NCI-H2196 (cell line): Measurements from ENCODE around the gene IQGAP1.
"Not testable (repeated sequence)": the region's sequence is repeated elsewhere in the genome, so short reads cannot be mapped to it uniquely, and the experiment has no call there.

Source experiments
- DNase-seq: peaks from one replicate; lab custom pipeline; 2025; ENCODE audit not compliant: unreplicated experiment; lab: John Stamatoyannopoulos, UW

Gene IQGAP1

DNA sequence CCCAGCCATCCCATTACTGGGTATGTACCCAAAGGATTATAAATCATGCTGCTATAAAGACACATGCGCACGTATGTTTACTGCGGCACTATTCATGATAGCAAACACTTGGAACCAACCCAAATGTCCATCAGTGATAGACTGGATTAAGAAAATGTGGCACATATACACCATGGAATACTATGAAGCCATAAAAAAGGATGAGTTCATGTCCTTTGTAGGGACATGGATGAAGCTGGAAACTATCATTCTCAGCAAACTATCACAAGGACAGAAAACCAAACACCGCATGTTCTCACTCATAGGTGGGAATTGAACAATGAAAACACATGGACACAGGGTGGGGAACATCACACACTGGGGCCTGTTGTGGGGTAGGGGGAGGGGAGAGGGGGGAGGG is 22.3 kb downstream of the IQGAP1 start:
- DNase-seq, result not testable (repeated sequence)

DNA sequence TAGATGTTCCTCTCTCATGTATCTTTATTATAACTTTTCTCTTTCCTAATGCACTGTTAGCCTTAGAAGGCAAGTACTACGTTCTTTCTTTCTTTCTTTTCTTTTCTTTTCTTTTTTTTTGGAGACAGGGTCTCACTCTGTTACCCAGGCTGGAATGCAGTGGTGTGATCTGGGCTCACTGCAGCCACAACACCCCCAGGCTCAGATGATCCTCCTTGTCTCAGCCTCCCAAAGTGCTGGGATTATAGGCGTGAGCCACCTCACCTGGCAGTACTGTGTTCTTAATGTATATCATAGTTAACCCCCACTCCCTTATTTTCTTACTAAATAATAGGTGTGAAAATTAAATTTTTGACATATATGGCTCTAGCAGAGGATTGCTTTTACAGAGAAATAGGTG is 23.1 kb downstream of the IQGAP1 start:
- no peak for DNase-seq

DNA sequence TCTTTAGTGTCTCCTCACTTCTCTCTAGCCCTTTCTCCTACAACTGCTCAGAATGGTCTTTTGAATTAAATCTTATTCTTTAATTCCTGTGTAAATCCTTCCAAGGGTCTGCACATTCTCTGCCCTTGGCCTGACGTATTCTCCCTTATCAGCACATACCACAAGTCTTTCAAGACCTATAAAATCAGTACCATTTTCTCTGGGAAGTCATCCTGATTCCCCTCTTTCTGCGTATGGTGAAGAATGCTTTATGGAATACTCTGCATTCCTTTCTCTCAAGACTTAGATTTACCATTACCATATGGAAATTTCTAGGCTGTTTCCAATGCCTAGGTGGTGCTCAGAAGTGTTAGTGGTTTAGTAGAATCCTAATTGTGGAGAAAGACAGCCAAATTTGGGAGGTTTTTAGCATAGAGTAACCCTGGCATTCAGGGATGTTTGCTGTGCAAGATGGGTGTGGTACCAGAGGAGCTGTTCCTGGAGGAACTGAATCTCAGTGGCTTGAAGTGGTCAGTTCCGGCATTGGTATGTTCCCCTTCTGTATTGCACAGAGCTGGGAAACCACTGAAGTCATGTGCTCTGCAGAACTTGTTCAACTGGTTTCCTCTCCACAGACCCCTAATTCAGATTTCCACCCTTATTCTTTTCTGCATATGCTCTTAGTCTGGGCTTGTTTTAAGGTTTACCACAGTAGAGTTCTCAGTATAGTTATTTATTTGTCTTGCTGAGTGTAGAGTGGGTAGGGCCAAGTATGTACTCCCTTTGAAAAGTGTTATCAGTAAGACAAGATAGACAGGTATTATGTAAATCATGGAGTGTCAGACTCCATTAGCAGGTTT is 24.5 kb downstream of the IQGAP1 start:
- peak; percentile 41 for DNase-seq

DNA sequence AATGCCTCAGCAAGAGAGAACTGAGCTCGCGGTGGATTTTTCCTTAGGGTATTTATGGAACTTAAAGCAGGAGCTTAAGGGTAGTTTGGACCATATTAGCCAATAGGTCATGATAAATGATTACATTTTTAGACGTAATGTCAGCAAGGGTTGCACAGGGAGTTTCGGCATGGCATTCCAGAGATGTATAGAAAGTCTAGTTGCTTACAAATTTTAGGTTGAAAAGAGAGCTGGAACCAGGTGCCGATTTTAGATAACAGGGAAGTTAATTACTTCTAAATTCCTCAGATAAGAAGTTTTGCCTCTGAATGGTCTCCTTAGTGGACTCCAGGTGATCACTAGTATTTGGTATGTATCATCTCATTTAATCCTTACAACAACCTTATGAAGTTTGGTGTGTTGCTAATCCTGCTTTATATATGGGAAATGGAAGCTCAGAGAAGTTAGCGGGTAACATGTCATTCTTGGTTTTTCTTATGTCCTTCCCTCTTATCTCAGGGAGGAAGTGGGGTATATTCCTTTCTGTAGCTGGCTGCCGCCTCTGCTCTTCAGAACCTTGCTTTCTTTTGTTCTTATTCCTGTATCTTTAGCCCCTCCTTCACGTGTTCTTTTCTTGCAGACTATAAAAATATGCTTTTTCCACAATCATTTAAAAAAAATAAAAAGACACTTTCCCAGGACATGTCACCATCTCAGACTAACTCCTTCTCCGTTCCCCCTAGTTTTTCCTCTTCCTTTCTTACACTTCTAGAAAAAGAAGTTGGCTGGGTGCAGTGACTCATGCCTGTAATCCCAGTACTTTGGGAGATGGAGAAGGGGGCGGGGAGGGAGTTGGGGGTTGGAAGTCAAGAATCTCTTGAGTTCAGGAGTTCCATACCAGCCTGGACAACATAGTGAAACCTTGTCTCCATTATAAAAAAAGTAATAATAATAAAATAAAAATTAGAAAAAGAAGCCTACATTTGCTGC is 25.7 kb downstream of the IQGAP1 start:
- DNase-seq, result no peak

DNA sequence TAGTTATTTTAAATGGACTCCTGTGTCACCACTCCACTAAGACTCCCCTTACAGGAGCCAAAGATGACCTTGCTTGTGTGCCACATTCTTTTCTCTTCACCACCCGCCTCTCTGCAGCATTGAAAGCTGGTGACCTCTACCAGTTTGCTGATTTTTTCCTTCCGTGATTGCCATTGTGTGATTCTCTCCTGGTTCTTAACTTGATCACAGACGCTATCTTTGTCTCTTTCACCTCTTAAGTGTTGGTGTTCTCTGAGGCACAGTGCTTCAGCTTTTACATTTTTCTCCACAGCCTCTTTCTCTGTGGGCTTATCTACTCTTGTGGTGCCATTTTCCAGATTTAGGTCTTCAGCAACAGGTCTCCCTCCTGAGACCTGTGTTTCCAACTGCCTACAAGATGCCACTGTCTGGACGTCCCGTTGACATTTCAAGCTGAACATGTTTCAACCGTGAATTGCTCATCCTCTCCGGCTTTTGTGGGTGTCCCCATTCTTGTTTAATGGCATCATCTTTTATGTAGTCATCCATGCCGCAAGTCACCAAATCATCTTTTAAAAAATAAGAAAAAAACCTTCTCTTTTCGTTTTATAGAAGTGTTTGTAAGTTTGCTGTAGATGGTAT is 26.5 kb downstream of the IQGAP1 start:
- DNase-seq, result no peak

DNA sequence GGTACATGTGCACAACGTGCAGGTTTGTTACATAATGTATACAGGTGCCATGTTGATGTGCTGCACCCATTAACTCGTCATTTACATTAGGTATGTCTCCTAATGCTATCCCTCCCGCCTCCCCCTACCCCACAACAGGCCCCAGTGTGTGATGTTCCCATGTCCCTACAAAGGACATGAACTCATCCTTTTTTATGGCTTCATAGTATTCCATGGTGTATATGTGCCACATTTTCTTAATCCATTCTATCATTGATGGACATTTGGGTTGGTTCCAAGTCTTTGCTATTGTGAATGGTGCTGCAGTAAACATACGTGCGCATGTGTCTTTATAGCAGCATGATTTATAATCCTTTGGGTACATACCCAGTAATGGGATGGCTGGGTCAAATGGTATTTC is 28.0 kb downstream of the IQGAP1 start:
- DNase-seq, result not testable (repeated sequence)

DNA sequence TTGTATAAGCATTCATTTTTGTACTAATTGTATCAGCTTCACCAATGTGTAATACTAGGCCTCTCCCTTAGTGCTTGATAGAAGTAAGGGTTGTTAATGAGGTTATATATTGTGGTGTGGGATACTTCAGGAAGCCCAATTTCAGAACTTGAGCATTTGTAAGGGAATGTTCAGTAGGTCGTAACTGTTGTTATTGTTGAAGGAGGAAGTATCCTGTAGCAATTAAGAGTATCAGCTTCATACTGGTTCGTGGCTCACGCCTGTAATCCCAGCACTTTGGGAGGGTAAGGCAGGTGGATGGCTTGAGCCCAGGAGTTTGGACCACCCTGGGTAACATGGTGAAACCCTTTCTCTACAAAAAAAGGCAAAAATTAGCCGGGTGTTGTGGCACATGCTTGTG is 30.6 kb downstream of the IQGAP1 start:
- DNase-seq, result no peak

DNA sequence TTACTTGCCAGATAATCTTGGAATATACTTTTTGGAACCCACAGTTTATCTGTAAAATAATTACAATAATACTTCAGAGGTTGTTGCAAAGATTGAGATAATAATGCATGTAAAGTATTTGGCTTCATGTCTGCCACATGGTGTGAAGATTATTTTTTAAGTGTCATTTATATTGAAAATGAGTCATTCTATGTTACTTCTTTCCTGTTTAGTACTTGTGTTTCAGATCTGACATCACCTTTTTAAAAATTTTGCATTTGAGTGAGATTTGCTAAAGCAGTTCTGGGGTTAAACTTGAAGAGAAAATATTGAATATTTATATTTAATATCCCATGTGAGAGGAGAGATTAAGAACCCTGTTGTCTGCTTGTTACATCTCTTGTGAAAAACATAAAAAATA is 31.2 kb downstream of the IQGAP1 start:
- no peak for DNase-seq

DNA sequence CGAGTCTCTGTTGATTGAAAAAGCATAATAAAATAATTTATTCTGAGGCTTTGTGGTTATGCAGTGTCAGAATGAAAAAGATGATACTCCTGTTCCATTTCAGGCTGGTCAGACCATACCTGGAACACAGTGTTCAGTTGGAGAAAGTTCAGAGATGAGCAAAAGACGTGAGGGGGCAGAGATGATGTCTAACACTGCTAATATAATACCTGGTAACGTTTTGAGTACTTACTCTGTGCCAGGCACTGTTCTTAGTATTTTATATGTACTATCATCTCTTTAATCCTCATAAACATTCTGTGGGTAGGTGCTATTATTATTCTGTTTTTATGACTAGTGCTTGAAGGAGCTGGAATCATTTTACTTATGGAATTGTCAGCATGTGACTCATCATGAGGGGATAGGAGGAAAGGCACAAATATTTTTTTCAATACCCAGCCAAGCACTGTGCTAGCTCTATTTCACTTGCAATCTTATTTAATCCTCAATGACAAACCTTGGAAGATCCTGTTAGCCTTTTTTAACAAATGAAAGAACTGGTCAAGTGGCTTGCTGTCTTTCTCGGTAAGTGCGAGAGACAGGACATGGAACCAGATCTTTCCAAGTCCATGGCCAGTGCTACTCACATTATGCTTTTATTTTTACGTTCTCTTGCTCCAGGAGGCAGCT is 31.8 kb downstream of the IQGAP1 start:
- DNase-seq, result no peak

DNA sequence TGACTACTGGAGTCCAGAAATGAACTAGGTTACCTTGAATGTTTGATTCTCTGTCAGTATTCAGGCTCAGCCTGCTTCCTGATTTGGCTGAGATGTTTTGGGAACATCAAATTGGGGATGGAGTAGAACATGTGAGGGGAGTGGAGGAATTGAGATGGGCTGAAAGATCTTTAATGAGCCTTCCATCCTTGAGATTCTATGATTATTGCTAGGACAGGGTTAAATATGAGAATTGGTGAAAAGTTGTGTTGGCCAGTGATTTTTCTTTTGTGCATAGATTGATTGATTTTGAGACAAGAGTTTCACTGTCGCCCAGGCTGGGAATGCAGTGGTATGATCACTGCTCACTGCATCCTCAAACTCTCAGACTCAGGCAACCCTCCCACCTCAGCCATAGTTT is 32.4 kb downstream of the IQGAP1 start:
- no peak for DNase-seq

DNA sequence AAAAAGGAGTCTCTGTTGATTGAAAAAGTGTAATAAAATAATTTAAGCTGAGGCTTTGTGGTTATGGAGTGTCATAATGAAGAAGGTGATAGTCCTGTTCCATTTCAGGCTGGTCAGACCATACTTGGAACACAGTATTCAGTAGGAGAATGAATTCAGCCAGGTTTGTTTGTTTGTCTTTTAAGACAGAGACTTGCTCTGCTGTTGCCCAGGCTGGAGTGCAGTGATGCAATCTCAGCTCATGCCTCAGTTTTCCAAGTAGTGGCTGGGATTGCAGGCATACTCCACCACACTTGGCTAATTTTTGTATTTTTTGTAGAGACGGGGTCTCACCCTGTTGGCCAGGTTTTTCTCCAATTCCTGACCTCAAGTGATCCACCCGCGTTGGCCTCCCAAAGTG is 33.5 kb downstream of the IQGAP1 start:
- no peak for DNase-seq

DNA sequence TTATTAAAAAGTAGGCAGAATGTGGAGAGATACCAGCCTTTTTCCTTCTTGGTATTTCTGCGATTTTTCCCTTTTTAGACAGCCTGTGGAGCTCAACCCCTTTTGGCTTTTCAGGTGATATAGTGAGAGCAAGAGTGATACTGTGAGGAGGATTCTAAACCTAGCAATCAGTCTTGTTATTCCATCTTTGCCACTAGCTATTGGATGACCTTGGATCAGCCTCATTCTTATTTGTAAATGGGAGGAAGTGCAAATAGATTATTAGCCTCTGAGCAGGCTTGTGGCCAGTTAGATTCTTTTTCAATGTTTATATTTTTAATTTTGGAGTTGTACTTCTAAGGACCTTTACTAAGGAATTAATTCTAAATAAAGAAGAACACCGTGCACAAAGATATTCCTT is 34.0 kb downstream of the IQGAP1 start:
- no peak for DNase-seq

DNA sequence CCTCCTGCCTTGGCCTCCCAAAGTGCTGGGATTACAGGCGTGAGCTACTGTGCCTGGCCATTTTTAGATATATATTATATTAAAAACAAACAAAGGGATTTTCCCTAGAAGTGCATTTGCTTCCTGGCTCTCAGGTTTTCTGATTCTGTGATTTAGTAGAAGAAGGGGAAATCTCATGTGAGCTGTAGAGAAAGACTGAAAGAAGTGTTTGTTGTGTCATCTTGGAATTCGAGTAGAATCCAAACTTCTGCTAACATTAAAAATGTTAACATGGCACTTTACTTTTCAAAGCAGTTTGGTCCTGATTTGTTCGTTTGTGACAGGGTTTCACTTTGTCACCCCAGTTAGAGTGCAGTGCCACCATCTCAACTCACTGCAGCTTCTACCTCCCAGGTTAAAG is 34.9 kb downstream of the IQGAP1 start:
- DNase-seq, result no peak

DNA sequence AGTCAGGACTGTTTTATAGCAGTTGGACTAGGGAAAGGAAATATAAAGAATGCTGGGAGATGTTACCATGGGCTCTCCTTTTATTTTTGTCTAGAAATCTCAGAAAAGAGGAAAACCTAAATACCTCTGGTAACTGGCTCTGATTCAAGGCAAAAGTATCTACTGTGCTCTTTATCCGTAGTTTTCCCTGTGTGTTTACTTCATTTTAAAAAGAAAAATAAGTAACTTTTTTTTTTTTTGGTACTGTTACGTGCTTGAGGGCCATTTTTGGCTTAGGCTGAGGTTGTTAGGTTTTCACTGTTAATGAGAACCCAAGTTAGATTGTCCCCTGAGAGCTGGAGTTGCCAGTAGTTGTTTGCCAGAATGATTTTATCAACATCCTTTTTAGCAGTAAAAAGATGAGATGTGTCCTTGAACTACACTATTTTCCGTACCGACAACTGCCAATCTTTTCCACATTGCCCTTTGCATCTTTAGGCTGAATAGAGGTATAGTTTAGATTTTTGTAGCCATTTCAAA is 35.8 kb downstream of the IQGAP1 start:
- DNase-seq, result no peak

DNA sequence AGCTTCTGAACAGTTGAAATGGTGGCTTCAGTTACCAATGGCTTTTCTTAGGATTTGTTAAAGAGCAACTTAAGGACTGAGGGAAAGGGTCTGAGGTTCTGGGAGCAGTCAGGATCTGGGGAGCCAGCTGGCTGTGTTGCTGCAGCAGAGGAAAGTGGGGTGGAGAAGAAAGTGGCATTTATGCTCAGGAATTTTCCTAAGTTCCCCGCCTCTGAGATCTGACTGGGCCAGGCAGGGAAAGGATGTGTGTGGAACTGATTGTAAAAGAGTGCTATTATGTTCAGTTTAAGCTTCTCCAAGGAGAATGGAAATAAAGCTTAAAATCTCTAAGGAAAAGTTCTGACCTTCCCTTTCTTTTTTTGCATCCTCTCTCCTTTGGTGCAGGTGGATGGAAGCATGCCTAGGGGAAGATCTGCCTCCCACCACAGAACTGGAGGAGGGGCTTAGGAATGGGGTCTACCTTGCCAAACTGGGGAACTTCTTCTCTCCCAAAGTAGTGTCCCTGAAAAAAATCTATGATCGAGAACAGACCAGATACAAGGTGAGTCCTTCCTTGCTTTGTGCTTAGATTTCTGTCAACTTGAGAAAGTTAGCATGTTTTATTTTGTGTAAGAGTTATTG is 37.8 kb downstream of the IQGAP1 start:
- DNase-seq, result no peak

DNA sequence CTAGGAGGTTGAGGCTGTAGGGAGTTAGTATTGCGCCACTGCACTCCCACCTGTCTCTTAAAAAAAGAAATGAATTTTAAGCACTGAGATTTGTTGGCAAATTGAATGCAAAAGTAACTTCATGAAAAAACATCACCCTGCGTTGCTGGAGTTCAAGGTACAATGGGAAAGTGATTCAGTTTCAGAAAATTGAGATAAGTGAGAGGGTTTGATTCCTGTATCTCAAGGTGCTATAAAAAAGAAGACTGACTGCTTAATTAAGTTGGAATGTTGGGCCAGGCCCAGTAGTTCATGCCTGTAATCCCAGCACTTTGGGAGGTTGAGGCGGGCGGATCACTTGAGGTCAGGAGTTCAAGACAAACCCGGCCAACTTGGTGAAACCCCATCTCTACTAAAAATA is 39.1 kb downstream of the IQGAP1 start:
- DNase-seq, result no peak

DNA sequence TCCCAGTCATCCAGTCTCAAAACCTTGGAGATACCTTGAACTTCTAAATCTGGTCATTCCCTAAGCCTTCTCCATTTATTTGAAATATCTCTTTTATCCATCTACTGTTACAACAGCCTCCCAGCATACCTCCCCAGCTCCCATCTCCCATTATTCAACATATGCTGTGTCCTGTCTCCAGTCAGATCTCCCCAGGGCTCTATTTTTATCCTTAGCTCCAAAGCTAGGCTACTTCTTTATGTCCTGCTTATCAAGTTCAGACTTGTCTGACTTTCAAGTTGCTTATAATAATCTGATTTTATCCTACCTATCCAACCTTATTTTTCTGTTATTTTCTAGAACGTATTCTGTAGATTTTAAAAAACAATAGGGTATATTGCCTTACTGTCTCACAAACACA is 44.2 kb downstream of the IQGAP1 start:
- no peak for DNase-seq

DNA sequence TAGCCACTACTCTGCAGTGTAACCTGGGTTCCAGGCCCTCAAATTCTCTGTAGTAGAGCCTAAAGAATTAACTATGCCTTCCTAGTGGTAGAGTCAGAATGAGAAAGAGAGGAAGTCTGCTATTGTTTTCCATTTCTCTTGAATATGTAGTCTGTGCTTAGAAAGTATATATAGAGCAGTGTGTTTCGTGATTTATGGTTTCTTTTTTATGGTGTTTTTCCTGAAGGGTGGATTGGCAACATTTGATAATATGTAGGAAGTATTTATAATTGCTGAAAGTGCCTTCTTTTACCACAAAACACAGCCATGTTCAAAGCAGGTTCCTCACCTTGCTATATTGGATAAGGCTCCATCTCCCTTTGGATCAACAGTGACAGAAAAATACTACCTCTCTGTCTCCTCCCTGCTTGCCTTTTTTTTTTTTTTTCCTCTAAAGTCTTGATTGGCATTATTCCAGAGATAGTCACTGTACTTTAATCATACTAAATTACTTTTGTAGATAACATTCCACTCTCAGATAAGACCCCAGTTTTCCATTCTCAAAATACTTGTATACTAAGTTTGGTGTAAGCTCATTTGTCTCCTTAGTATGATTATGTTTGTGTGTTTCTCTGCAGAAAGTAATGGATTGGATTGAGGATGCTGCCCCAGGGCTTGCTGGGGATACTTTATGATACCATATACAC is 47.8 kb downstream of the IQGAP1 start:
- DNase-seq, result no peak

DNA sequence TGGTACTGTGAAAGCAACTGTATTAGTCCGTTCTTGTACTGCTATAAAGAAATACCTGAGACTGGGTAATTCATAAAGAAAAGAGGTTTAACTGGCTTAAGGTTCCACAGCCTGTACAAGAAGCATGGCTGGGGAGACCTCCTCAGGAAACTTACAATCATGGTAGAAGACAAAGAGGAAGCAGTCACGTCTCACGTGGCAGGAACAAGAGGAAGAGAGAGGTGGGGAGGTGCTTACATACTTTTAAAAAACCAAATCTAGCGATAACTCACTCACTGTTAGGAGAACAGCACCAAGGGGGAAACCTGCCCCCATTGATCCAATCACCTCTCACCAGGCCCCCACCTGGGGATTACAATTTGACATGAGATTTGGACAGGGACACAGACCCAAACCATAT is 48.9 kb downstream of the IQGAP1 start:
- DNase-seq, result no peak

DNA sequence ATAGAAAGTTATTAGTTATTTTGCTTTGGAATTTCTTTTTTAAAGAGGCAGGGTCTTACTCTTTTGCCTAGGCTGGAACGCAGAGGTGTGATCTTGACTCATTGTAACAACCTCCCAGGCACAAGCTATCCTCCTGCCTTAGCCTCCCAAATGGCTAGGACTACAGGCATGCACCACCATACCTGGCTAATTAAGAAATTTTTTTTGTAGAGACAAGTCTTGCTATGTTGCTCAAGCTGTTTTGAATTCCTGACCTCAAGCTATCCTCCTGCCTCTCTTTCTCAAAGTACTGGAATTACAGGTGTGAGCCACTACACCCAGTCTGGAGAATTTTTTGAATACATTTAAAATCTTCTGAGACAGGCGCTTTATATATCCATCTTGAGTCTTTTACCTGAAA is 49.5 kb downstream of the IQGAP1 start:
- no peak for DNase-seq
